ENCODE results near the gene ADAMTS20. TPM values are rescaled to one million over a fixed set of nuclear protein-coding genes. Genes with fewer than 3 reads are reported as not detected.
A peak's percentile ranks its signal among the peaks of the same experiment; 100 is the strongest.
"Not testable (repeated sequence)": the region's sequence is repeated elsewhere in the genome, so short reads cannot be mapped to it uniquely, and the experiment has no call there.

ADAMTS20 gene
- total RNA-seq, 1 experiment from 2014 or later, result not detected

GRCh38 chr12:43362910-43363694, 188.9 kb downstream of the ADAMTS20 start:
- DNase-seq (ENCODE audit: low read depth), result no peak

GRCh38 chr12:43361031-43361710, 190.8 kb downstream of the ADAMTS20 start:
- no peak for DNase-seq (ENCODE audit: low read depth)

DNA sequence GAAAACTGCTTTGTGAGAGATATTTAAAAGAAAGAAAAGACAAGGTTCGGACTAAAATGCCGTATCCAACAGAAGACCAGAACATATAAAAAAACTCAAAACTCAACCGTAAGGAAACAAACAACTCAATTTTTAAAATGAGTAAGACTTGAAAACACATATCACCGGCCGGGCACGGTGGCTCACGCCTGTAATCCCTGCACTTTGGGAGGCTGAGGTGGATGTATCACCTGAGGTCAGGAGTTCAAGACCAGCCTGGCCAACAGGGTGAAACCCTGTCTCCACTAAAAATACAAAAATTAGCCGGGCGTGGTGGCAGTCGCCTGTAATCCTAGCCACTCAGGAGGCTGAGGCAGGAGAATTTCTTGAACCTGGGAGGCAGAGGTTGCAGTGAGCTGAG, 192.0 kb downstream of the ADAMTS20 start:
- DNase-seq (ENCODE audit: low read depth), result not testable (repeated sequence)

- no peak for DNase-seq (ENCODE audit: low read depth)
Observed at GRCh38 chr12:43357141-43357540, 194.9 kb downstream of the ADAMTS20 start.

DNA sequence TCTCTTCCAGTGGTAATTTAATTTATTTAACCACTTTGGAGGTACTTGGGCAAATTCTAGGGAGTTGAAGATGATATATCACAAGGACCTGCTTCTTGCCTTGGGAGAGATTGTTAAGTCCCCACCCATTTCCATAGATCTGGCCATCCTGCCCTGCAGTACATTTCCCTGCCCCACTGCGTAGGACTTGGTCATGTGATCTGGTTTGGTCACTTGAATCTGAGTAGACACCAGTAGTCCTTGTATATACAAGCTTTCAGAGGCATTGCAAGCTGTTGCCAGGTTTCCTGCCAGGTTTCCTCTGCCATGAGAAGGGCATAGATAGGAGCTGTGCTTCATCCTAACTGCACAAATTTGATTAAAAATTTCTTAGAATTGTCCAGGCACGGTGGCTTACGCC, 200.0 kb downstream of the ADAMTS20 start:
- DNase-seq (ENCODE audit: low read depth), result no peak

DNA sequence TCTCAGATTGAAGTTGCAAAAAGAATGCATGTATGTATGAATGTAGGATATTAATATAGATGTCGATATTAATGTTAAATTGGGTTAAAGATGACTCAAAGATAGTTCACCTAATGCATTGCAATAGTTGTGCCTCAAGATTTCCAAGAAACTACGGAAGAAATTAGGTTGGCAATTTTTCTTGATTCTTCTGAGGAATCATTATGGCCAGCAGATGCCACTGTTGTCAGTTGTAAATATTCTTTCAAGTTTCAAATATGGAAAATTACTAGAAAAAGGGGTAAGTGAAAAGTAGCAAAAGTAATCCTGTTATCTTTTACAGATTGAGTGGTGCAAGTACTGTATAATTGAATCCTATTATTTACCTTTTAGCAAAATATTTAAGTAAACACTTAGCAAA, 202.1 kb downstream of the ADAMTS20 start:
- peak; percentile 4 for DNase-seq (ENCODE audit: low read depth)

DNA sequence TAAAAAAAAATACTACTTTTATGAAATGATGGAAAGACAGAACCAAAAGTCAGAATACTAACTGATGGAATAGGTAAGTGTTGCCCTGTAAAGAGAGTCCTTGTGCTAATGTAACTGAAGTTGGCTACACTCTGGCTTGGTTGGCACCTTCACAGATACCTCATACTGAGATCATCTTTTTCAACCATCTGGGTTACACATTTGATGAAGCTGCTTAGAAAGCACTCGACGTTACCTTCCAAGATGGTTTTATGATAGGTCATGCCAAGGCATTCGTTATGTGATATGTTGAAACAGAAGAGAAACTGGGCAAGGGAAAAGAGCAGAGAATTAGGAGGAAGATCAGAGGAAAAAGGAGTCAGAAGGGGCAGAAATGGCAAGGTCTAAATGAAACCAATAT, 203.8 kb downstream of the ADAMTS20 start:
- peak; percentile 1 for DNase-seq (ENCODE audit: low read depth)

DNA sequence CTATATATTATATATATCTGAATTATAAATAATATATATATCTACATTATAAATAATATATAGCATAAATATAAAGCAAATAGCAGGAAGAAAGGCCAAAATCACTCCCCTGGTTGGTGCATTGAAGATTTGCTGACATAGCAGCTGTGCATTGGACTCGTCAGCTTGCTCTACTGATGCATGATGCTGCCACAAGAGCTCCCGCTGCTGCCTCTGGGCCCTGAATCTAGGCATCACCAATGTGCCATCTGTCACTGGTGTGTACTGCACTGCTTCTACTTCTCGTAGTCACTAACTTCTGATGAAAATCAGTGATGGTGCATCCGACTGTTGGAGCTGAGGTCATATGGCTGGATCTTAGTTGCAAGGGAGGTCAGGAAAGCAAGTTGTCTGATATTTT, 205.0 kb downstream of the ADAMTS20 start:
- no peak for DNase-seq (ENCODE audit: low read depth)

DNA sequence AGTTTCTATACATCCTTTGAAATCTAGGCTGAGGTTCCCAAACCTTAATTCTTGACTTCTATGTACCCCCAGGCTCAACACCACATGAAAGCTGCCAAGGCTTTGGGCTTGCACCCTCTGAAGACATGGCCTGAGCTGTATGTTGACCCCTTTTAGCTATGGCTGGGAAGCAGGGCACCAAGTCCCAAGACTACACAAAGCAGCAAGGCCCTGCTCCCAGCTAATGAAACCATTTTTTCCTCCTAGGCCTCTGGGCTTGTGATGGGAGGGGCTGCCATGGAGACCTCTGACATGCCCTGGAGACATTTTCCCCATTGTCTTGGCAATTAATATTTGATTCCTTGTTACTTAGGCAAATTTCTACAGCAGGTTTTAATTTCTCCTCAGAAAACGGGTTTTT, 207.0 kb downstream of the ADAMTS20 start:
- DNase-seq (ENCODE audit: low read depth), result no peak

DNA sequence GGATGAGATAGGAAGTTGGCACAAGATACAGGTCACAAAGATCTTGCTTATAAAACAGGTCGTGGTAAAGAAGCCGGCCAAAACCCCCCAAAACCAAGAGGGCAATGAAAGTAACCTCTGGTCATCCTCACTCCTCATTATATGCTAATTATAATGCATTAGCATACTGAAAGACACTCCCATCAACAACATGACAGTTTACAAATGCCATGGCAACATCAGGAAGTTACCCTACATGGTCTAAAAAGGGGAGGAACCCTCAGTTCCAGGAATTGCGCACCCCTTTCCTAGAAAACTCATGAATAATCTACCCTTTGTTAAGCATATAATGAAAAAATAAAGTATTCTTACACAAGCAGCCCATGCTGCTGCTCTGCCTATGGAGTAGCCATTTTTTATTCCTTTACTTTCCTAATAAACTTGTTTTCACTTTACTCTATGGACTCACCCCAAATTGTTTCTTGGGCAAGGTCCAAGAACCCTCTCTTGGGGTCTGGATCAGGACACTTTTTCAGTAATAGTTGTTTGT, 210.2 kb downstream of the ADAMTS20 start:
- DNase-seq (ENCODE audit: low read depth), result not testable (repeated sequence)

DNA sequence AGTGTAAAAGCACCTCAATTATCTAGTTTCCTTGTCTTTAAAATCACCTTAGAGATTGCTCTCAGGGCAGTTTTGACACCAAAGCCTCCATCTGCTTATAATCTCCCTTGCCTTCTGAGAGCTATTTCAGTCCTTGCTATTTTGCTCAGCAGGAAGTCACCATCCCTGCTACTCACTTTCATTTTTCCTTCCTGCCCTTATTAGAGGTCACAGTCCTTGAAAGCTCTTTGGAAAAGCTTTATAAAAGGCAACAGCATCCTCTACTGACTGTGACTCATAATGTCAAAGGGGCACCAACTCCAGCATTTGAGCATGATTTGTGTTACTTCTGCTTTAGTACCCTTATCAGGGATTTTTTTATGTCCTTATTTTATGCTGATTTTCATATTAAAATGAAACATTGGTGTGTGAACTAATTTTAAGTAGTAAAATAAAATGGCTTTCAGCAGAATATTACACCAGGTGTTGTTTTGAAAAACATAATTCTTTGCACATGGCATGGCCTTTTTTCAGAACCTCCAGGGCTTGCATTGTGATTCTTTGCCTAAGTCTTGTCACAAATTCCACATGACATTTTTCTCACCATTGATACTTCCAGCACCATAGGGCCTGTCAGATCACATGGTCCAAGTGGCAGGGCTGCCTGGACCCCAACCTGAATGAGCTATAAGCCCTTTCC, 213.0 kb downstream of the ADAMTS20 start:
- DNase-seq (ENCODE audit: low read depth), result peak; percentile 80

DNA sequence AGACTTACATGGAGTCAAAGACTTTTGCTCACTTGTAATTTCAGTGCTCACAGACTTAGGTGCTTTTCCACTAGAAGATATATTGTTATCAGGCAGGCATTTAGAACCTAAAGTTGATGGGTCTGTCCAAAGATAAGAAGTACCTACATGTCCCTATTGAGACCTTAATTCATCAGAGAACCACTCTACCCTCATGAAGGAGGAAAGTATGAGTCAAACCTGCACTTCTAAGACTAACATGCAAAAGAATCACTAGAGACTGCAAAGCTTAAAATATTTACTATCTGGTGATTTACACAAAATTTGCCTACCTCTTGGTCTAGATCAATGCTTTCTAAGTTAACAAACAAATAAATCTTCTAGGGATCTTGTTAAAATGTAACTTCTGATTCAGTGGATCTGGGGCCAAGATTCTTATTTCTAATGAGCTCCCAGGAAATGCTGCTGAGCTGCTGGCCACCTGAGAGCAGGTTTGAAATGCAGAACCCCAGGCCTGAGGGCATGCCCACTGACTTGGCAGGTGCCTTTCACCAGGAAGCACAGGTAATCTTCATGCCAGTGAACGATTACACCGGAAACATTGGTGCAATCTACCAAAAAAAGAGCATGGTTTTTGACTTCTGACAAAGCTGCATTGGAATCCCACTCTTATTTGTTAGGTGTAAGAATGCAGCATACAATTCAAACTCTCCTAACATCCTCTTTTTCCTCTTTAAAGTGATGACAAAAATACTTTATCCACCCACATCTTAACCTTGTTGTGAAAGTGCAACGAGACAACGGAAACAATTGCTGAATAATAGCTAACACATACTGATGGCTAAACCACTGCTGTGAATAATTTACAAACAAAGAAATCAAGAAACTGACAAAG, 214.2 kb downstream of the ADAMTS20 start:
- DNase-seq (ENCODE audit: low read depth), result no peak

DNA sequence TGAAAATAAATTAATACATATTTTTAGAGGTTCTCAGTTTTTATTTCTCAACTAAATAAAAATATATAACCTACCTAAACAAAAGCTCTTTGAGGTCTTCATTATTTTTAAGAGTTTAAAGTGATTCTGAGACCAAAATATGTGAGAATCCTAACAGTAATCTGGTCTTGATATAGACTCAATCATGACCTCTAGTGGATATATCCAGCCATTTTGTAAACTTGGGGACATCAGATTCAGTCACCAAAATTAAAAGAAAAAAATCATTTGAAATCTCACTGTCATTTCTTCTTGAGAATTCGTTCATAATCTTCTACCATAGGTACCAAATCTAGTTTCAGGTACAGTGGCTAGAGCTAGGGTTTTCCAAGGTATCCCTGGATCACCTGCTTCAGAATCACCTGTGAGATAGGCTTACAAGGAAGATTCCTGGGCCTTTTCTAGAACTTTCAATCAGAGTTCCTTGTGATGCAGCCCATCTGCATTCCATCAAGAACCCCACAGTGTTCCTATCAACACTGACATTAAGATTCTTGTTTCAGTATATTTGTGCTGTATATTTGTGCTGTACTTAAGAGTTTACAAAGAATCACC, 214.9 kb downstream of the ADAMTS20 start:
- DNase-seq (ENCODE audit: low read depth), result peak; percentile 32

- no peak for DNase-seq (ENCODE audit: low read depth)
Observed at GRCh38 chr12:43333644-43334043, 218.4 kb downstream of the ADAMTS20 start.

DNA sequence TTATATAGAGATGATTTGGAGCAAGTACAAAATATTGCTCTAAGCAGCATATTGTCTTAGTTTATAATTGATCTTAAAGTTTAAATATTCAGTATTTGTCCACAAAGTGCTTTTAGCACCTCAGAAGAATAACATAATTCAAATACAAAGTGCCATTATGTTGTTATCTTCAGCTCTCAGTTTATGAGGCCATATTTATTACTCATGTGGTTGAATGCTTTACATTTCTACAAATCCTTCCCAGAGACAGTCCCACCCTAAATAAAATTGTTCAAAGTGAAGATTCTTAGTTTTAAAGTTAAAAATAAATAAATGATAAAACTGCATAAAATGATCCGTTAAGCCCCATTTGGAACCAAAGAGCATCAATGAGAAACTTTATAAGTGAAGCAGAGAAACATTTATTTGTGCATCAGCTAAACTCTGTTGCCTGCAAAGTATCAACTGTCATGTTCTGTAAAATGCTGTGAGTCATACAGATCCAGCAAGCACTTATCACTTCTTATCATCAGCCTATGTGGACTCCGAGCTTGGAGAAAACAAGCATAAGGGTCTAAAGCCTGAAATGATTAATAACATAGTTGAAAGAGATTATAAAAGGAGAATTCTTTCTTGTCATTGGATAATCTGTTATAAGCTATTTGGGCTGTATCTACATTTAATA, 218.9 kb downstream of the ADAMTS20 start:
- DNase-seq (ENCODE audit: low read depth), result peak; percentile 49

GRCh38 chr12:43331935-43332334, 220.1 kb downstream of the ADAMTS20 start:
- no peak for DNase-seq (ENCODE audit: low read depth)

- no peak for DNase-seq (ENCODE audit: low read depth)
Observed at GRCh38 chr12:43329375-43329774, 222.6 kb downstream of the ADAMTS20 start.

DNA sequence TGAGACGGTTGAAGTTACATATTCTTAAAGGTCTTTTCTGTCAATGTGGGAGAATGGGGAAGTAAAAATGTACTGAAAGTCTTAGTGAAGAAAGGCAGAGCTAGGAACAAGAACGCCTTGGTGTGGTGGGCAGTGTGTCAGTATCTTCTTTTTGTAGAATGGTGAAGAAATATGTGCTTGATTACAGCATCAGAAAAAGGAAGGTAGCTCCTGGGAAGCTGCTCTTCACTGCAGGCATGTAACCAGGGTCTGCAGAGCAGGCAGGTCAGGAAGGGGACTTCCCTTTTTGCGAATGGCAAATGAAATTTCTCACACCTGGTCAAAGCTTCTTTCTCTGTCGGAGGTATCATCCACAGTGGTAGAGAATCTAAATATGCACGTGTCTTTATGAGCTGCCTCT, 226.2 kb downstream of the ADAMTS20 start:
- no peak for DNase-seq (ENCODE audit: low read depth)

- DNase-seq (ENCODE audit: low read depth), result no peak
Observed at GRCh38 chr12:43320281-43320680, 231.7 kb downstream of the ADAMTS20 start.

DNA sequence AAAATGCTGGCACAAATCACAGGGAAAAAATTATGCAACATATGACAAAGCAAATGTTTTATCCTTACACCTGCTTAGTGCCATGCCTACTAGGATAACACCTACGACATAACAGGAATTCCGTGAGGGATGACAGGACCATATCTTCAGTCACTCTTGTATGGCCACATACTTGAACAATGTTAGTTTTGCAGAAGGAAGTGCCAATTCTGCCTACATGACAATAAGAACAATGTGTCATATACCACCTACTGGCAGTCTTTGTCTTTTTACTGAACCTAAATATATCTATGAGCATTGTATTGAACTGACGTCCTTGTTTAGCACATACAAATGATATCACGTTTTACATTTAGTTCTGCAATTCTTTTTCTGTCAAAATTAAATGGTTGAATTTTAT, 234.0 kb downstream of the ADAMTS20 start:
- no peak for DNase-seq (ENCODE audit: low read depth)

DNA sequence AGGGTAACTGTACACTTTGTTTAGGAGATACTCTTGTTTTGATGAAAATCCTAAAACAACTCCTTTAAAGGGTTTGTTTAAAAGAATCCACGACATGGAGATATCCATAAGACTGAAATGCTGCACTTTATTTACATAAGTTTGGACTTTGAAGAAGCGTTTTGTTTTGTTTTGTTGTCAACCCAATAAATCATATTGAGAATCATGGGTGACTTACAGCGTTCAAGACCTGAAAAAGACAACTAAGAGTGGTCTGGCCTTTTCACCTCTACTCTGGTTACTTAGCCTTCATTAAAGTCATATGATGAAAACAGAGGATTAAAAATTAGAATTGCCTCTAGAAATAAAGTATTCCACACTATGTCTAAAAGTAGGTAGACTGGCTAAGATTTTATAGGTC, 234.8 kb downstream of the ADAMTS20 start:
- DNase-seq (ENCODE audit: low read depth), result no peak
